Activated CD4-positive, alpha-beta T cell treated with anti-CD3 and anti-CD28 coated beads, Interleukin-2, amount 10 ng/mL, durations not matched to agents 24 days and 14 days (primary cell): ENCODE data around the gene UNC13D. TPM values are rescaled to one million over a fixed set of nuclear protein-coding genes. Genes with fewer than 3 reads are reported as not detected.
"Not testable (repeated sequence)": the region's sequence is repeated elsewhere in the genome, so short reads cannot be mapped to it uniquely, and the experiment has no call there.

Experiments used
- DNase-seq: peaks from one replicate; pipeline ENCODE4 v3.0.0; 2022
- H3K27ac Mint-ChIP-seq: one replicate; pipeline ENCODE4 v1.8.0; 2022; ENCODE audit warnings: mild to moderate bottlenecking, mixed read lengths
- H3K27me3 Mint-ChIP-seq: one replicate; pipeline ENCODE4 v1.8.0; 2022; ENCODE audit warnings: mixed read lengths
- H3K36me3 Mint-ChIP-seq: one replicate; pipeline ENCODE4 v1.8.0; 2022; ENCODE audit warnings: low read depth, mild to moderate bottlenecking, mixed read lengths
- H3K4me1 Mint-ChIP-seq: one replicate; pipeline ENCODE4 v1.8.0; 2021; ENCODE audit warnings: mixed read lengths
- H3K4me3 Mint-ChIP-seq: one replicate; pipeline ENCODE4 v1.8.0; 2022; ENCODE audit warnings: mild to moderate bottlenecking, moderate library complexity, mixed read lengths
- H3K9me3 Mint-ChIP-seq: one replicate; pipeline ENCODE4 v1.8.0; 2021; ENCODE audit warnings: mixed read lengths
- intact Hi-C: fragments of 100-400 bp; cut with micrococcal nuclease; formaldehyde crosslinking; loops from one replicate; pipeline ENCODE4 v1.15.1; 2023
- total RNA-seq: library from RNA; stranded (reverse); gene quantifications from 2 replicates; pipeline ENCODE4 v1.2.3, GENCODE V29; 2022

The UNC13D gene
- total RNA-seq, 1 donor from 2014 or later = 161 TPM

GRCh38 chr17:75810756-75811155 is 33.4 kb downstream of the UNC13D start:
- H3K4me3 Mint-ChIP-seq, H3K27me3 Mint-ChIP-seq, H3K9me3 Mint-ChIP-seq, intact Hi-C loops, H3K27ac Mint-ChIP-seq, DNase-seq, H3K4me1 Mint-ChIP-seq: not testable (repeated sequence)
- peaks cover 11% of the 10 kb centered on the region for H3K36me3 Mint-ChIP-seq

- Mint-ChIP-seq H3K27ac (no peak overlapping the region), H3K4me3 (no peak overlapping the region), H3K36me3 (peaks cover 11% of the 10 kb centered on the region), H3K9me3 (no peaks in the 10 kb centered on the region), H3K4me1 (peaks cover 5% of the 10 kb centered on the region), H3K27me3 (no peaks in the 10 kb centered on the region)
- intact Hi-C loops = no loop called here
- no peak for DNase-seq
These were observed 34.0 kb downstream of the UNC13D start for GRCh38 chr17:75810216-75810615.

GRCh38 chr17:75809631-75810111 is 34.5 kb downstream of the UNC13D start:
- H3K4me3 Mint-ChIP-seq = no peak overlapping the region
- DNase-seq = no peak
- H3K4me1 Mint-ChIP-seq = peaks cover 5% of the 10 kb centered on the region
- no peak overlapping the region for H3K27ac Mint-ChIP-seq
- no peaks in the 10 kb centered on the region for H3K9me3 Mint-ChIP-seq
- H3K27me3 Mint-ChIP-seq = no peaks in the 10 kb centered on the region
- intact Hi-C loops = no loop called here
- H3K36me3 Mint-ChIP-seq = peaks cover 11% of the 10 kb centered on the region

GRCh38 chr17:75808905-75809621 is 35.1 kb downstream of the UNC13D start:
- intact Hi-C loops = no loop called here
- H3K36me3 Mint-ChIP-seq = peaks cover 8% of the 10 kb centered on the region
- H3K27ac Mint-ChIP-seq = no peak overlapping the region
- H3K4me3 Mint-ChIP-seq = no peak overlapping the region
- no peak for DNase-seq
- peaks cover 9% of the 10 kb centered on the region for H3K4me1 Mint-ChIP-seq
- no peaks in the 10 kb centered on the region for H3K9me3 Mint-ChIP-seq
- no peaks in the 10 kb centered on the region for H3K27me3 Mint-ChIP-seq

- intact Hi-C loops = no loop called here
- H3K4me1 Mint-ChIP-seq = peaks cover 14% of the 10 kb centered on the region
- H3K27ac Mint-ChIP-seq = no peak overlapping the region
These were observed 35.7 kb downstream of the UNC13D start for GRCh38 chr17:75808549-75808904.

GRCh38 chr17:75807861-75808260 is 36.3 kb downstream of the UNC13D start:
- Mint-ChIP-seq H3K27me3 (no peaks in the 10 kb centered on the region), H3K9me3 (no peaks in the 10 kb centered on the region), H3K36me3 (peaks cover 6% of the 10 kb centered on the region), H3K4me3 (no peak overlapping the region), H3K27ac (no peak overlapping the region), H3K4me1 (peaks cover 18% of the 10 kb centered on the region)
- no peak for DNase-seq
- intact Hi-C loops = no loop called here

More at GRCh38 chr17:75808549-75808904, 35.7 kb downstream of the UNC13D start:
- H3K27me3 Mint-ChIP-seq = no peaks in the 10 kb centered on the region
- no peaks in the 10 kb centered on the region for H3K9me3 Mint-ChIP-seq
- no peak overlapping the region for H3K4me3 Mint-ChIP-seq
- no peak for DNase-seq
- H3K36me3 Mint-ChIP-seq = peaks cover 8% of the 10 kb centered on the region

GRCh38 chr17:75806822-75807500 is 37.2 kb downstream of the UNC13D start:
- no peak for DNase-seq
- Mint-ChIP-seq H3K4me1 (peaks cover 18% of the 10 kb centered on the region), H3K27me3 (no peaks in the 10 kb centered on the region), H3K27ac (no peak overlapping the region), H3K4me3 (no peak overlapping the region), H3K36me3 (peaks cover 2% of the 10 kb centered on the region), H3K9me3 (no peaks in the 10 kb centered on the region)
- intact Hi-C loops = no loop called here

- intact Hi-C loops = no loop called here
- H3K36me3 Mint-ChIP-seq = peaks cover 5% of the 10 kb centered on the region
- peak overlapping the region; percentile 53 for H3K27ac Mint-ChIP-seq
These were observed 40.3 kb downstream of the UNC13D start for GRCh38 chr17:75803883-75804282.

GRCh38 chr17:75799402-75799801 is 44.8 kb downstream of the UNC13D start:
- peaks cover 18% of the 10 kb centered on the region for H3K4me1 Mint-ChIP-seq
- no peaks in the 10 kb centered on the region for H3K9me3 Mint-ChIP-seq
- H3K36me3 Mint-ChIP-seq = peaks cover 14% of the 10 kb centered on the region
- H3K27ac Mint-ChIP-seq = no peak overlapping the region
- no peak overlapping the region for H3K4me3 Mint-ChIP-seq
- no peaks in the 10 kb centered on the region for H3K27me3 Mint-ChIP-seq
- DNase-seq = no peak
- intact Hi-C loops = no loop called here

More at GRCh38 chr17:75803883-75804282, 40.3 kb downstream of the UNC13D start:
- DNase-seq = no peak
- Mint-ChIP-seq H3K4me1 (peaks cover 16% of the 10 kb centered on the region), H3K9me3 (no peaks in the 10 kb centered on the region), H3K27me3 (no peaks in the 10 kb centered on the region), H3K4me3 (no peak overlapping the region)

GRCh38 chr17:75795820-75796607 is 48.2 kb downstream of the UNC13D start:
- intact Hi-C loops = no loop called here
- DNase-seq = no peak
- no peaks in the 10 kb centered on the region for H3K9me3 Mint-ChIP-seq
- H3K27ac Mint-ChIP-seq = no peak overlapping the region
- H3K27me3 Mint-ChIP-seq = no peaks in the 10 kb centered on the region
- peaks cover 28% of the 10 kb centered on the region for H3K4me1 Mint-ChIP-seq
- peaks cover 30% of the 10 kb centered on the region for H3K36me3 Mint-ChIP-seq
- no peak overlapping the region for H3K4me3 Mint-ChIP-seq

- H3K27me3 Mint-ChIP-seq = no peaks in the 10 kb centered on the region
- H3K27ac Mint-ChIP-seq = peak overlapping the region; percentile 26
- H3K4me3 Mint-ChIP-seq = no peak overlapping the region
- peaks cover 32% of the 10 kb centered on the region for H3K4me1 Mint-ChIP-seq
- intact Hi-C loops = no loop called here
- H3K9me3 Mint-ChIP-seq = no peaks in the 10 kb centered on the region
- peaks cover 28% of the 10 kb centered on the region for H3K36me3 Mint-ChIP-seq
- DNase-seq = no peak
These were observed 50.7 kb downstream of the UNC13D start for GRCh38 chr17:75793460-75793859.

GRCh38 chr17:75791254-75791653 is 53.0 kb downstream of the UNC13D start:
- Mint-ChIP-seq H3K27ac (no peak overlapping the region), H3K4me1 (peaks cover 38% of the 10 kb centered on the region), H3K4me3 (no peak overlapping the region), H3K27me3 (no peaks in the 10 kb centered on the region), H3K36me3 (peaks cover 23% of the 10 kb centered on the region), H3K9me3 (no peaks in the 10 kb centered on the region)
- intact Hi-C loops = no loop called here
- no peak for DNase-seq

GRCh38 chr17:75785016-75785890 is 59.0 kb downstream of the UNC13D start:
- Mint-ChIP-seq H3K27me3 (no peaks in the 10 kb centered on the region), H3K27ac (peak overlapping the region; percentile 100), H3K4me1 (peaks cover 37% of the 10 kb centered on the region), H3K36me3 (peaks cover 7% of the 10 kb centered on the region), H3K9me3 (no peaks in the 10 kb centered on the region), H3K4me3 (peak overlapping the region; percentile 93)
- intact Hi-C loops = loop anchor here (10.0 kb wide), 4 partner anchors 400 to 1350 kb away; partner anchors contain the start of genes GGA3, MRPS7 and UBALD2
- peak; percentile 97 for DNase-seq
